Hematopoietic multipotent progenitor cell treated with erythropoietin and hydrocortisone succinate and interleukin-3 and kit ligand, for 17 days (in vitro differentiated cells): Measurements from ENCODE around the gene PRDM12.
A peak's percentile ranks its signal among the peaks of the same experiment; 100 is the strongest.
"Not testable (repeated sequence)": the region's sequence is repeated elsewhere in the genome, so short reads cannot be mapped to it uniquely, and the experiment has no call there.

ENCODE experiments used
- DNase-seq: peaks from one replicate; pipeline ENCODE4 v3.0.0-alpha.2; 2015; ENCODE audit warnings: low spot score

The PRDM12 gene

GRCh38 chr9:130665029-130665430 lies 636 bp downstream of the PRDM12 start:
- no peak for DNase-seq

GRCh38 chr9:130665431-130666392 lies 1.3 kb downstream of the PRDM12 start:
- no peak for DNase-seq

- no peak for DNase-seq
Measured at GRCh38 chr9:130666393-130667119, 2.2 kb downstream of the PRDM12 start.

GRCh38 chr9:130667120-130667435 lies 2.7 kb downstream of the PRDM12 start:
- no peak for DNase-seq

- no peak for DNase-seq
Measured at GRCh38 chr9:130668196-130668595, 3.8 kb downstream of the PRDM12 start.

- no peak for DNase-seq
Measured at GRCh38 chr9:130668659-130669058, 4.3 kb downstream of the PRDM12 start.

GRCh38 chr9:130669965-130670364 lies 5.6 kb downstream of the PRDM12 start:
- no peak for DNase-seq

- DNase-seq, result no peak
Measured at GRCh38 chr9:130670644-130671043, 6.2 kb downstream of the PRDM12 start.

- DNase-seq, result no peak
Measured at GRCh38 chr9:130672466-130672865, 8.1 kb downstream of the PRDM12 start.

- no peak for DNase-seq
Measured at GRCh38 chr9:130672933-130673615, 8.7 kb downstream of the PRDM12 start.

- no peak for DNase-seq
Measured at GRCh38 chr9:130675396-130675795, 11.0 kb downstream of the PRDM12 start.

- DNase-seq, result no peak
Measured at GRCh38 chr9:130677252-130677651, 12.9 kb downstream of the PRDM12 start.

- no peak for DNase-seq
Measured at GRCh38 chr9:130680836-130681768, 16.7 kb downstream of the PRDM12 start.

- DNase-seq, result no peak
Measured at GRCh38 chr9:130681769-130682420, 17.5 kb downstream of the PRDM12 start.

GRCh38 chr9:130682421-130683121 lies 18.2 kb downstream of the PRDM12 start:
- DNase-seq, result peak; percentile 75

GRCh38 chr9:130685104-130685503 lies 20.7 kb downstream of the PRDM12 start:
- DNase-seq, result no peak

GRCh38 chr9:130685945-130686344 lies 21.6 kb downstream of the PRDM12 start:
- not testable (repeated sequence) for DNase-seq

- DNase-seq, result no peak
Measured at GRCh38 chr9:130687615-130688014, 23.2 kb downstream of the PRDM12 start.

- no peak for DNase-seq
Measured at GRCh38 chr9:130688072-130688471, 23.7 kb downstream of the PRDM12 start.

- no peak for DNase-seq
Measured at GRCh38 chr9:130689572-130689936, 25.2 kb downstream of the PRDM12 start.
